Measurements from ENCODE around the gene ARHGEF16.

DNA sequence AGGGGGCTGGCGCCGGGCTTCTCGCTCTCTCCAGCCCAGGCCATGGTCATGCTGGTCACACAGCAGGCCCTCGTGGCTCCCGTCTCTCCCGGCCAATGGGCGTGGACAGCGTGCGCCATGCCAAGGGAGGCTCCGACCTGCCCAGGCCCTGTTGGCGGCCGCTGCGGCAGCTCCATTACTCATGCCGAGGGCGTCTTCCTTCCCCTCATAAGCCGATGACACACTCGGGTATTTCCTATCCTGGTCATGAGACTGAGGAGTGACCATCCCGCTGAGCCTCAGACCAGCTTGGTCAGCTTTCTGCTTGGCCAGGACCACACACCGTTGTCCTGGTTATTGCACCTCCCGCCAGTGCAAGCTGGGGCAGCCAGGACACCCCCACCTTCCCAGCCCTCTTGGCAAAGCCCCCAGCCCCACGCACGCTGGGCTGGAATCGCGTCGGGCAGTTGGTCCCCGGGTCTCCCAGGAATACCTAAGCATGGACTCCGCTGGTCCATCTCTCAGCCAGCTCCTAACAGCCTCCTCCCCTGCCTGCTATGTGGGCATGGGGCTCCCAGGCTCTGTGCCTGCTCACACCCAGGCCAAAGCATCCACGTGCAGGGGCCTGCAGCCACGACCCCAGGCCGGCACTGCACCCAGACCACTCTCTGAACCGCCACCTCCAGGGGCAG, 49.8 kb downstream of the ARHGEF16 start:
- TF ChIP-seq CTCF (IDR thresholded peaks at IDR 0.05) (no peak), TEAD4 (CRISPR knock-in tag; IDR thresholded peaks at IDR 0.05) (no peak), TP53 (CRISPR knock-in tag; IDR thresholded peaks at IDR 0.05) (no peak)

Measured in WTC11 (cell line).